Endometrial microvascular endothelial cells (primary cell): ENCODE data around the gene EML1. TPM values are rescaled to one million over a fixed set of nuclear protein-coding genes. Genes with fewer than 3 reads are reported as not detected.

Source experiments
- in situ Hi-C: cut with HindIII; loops from 2 replicates; pipeline ENCODE4 v1.10.0; 2017; ENCODE audit warnings: low sequenced_read_pairs, low pct_unique_long_range_greater_than_20kb; ENCODE audit errors: inconsistent ontology term
- total RNA-seq: library from RNA; depleted of rRNA; stranded (reverse); fragments of >200 nt; gene quantifications from one replicate; pipeline ENCODE4 v1.2.3, GENCODE V29; 2015; ENCODE audit errors: inconsistent ontology term

EML1 gene
- total RNA-seq, 1 donor from 2014 or later = 68.0 TPM

DNA sequence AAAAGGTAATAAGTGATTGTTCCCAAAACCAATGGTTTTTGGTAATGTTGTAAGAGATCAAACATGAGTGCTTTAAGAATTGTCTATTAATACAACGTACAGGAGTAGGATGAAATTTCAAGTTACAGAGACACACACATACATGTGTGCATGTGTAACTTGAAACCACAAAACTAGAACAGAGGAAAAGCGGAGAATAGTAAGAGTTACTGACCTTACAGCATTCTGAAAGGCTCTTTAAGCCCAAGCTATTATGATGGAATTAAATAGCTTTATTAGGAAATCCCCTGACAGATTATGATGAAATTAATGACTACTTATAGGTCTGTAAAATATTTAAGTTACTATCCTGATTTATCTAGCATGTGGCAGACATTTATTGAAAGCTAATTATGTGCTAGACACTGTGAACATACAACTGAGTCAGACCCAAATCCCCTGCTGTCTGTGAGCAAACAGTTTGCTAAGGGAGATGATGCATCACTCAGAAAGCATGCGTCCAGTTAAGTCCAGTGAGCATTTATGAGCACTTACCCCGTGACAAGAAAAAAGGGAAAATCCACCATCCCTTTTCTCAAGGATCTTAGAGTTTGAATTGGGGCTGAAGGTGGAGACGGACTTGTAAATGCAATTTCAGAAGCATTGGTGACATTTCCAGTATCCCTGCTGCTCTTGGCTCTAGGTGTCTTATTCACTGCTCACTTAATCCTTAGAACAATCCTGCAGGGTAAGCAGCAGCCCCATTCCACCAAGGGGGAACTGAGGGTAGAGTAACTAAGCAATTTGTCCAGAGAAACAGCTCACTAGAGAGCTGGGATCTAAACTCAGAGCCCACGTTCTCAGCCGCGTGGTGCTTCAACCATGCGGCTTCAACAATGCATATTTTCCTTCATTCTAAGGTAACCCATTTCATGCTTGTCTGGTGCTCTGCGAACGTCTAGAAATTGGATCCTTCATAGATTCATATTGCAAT lies 117.4 kb downstream of the EML1 start:
- in situ Hi-C loops = no loop called here

DNA sequence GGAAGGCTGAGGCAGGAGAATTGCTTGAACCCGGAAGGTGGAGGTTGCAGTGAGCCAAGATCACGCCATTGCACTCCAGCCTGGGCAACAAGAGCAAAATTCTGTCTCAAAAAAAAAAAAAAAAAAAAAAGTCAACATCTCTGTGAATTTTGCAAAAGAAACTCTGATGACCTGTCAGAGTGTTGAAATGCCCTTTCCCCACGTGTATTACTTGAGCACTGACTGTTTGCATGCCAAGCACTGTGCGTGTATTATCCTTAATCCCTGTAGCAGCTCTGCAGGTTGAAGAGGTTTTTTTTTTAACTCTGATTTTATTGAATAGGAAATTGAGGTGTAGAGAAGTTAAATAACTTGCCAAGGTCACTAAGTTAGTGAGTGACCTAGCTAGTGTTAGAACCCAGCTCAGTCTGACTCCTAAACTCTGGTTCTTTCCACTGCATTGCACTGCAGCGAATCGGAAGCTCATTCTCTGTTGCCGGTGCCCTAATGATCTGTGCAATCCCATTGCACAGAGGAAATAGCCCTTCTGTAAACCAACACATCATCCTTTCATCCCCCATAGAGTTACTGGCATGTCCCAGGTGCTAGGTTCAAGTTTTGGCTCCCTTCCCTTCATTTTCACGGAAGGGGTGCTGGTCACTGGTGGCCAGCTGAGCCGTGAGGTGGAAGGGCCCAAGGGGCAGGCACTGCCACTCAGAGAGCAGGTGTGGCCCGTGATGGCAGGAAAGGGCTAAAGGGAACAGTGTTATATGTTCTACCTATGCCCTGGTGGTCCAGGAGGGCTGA lies 122.3 kb downstream of the EML1 start:
- in situ Hi-C loops = no loop called here

DNA sequence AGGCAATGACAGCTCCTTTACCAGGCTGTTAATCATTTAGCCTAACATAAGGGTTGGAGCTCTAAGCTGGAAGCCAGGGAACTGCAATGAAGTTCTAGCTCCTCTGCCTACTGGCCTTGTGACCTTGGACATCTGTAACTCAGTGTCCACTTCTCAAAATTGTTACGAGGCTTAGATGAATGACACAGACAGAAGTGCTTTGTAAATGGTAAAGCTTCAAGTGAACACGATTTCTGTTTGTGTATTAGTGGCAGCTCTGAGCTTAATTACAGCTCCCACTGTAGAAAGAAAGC lies 122.8 kb downstream of the EML1 start:
- in situ Hi-C loops = no loop called here

DNA sequence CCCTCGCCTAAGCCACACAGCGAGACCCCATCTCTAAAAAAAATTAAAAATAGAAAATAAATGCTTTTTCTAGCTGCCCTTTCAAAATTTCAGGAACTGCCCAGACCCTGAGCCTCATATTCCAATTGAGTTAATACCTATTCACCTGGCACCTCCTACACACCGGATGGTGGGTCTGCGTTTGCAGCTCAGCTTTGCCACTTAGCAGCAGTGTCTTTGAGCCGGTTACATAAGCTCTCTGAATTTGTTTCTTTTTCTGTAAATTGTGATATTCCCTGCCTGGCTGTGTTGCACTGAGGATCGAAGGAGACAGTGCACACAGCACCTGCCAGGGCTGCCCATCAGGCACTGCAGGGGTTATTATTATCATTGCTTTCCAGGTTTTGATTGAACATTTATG lies 125.6 kb downstream of the EML1 start:
- in situ Hi-C loops = no loop called here

DNA sequence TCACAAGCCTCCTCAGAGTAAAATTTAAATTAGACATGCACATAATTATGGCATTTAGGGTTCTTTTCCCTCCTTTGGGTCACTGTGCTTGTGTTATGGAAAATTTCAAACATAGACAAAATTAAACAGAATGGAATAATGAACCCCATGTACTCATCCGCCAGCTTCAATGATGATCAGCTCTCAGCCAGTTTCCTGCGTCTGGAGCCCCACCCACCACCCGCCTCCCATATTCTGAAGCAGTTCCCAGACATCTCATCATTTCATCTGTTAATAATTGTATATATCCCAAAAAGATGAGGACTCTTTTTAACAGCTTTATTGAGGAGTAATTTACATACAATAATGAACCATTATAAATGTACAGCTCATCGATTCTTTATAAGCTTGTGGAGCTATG lies 128.2 kb downstream of the EML1 start:
- in situ Hi-C loops = no loop called here

DNA sequence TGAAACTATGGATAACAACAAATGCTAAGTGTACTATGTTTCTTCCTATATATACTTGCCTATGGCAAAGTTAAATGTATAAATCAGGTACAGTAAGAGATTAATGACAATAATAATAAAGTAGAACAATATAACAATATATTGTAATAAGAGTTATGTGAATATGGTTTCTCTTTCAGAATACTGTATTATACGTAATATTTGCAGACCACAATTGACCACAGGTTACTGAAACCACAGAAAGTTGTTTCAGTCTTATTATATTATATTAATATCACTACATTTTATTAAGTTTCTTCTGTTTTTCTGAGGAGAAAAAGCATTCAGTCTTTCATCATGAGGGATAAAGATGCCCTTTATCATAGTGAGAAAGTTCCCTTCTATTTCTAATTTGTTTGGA lies 131.2 kb downstream of the EML1 start:
- in situ Hi-C loops = no loop called here

DNA sequence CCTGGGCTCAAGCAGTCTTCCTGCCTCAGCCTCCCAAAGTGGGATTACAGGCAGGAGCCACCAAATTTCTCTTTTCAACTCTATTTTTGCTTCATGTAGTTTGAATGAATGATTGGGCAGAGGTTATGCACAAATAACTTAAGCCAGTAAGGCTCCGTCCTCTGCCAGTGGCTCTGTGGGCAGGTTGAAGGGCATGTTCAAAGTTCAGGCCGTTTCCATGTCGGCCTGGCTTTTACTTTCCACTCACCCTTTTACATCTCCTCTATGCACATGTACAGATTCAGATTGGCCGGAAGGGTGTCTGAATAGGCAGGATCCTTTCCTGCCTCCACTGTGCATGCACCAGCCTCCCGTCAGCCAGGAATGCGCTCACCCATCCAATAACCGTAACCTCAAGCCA lies 132.3 kb downstream of the EML1 start:
- in situ Hi-C loops = no loop called here

DNA sequence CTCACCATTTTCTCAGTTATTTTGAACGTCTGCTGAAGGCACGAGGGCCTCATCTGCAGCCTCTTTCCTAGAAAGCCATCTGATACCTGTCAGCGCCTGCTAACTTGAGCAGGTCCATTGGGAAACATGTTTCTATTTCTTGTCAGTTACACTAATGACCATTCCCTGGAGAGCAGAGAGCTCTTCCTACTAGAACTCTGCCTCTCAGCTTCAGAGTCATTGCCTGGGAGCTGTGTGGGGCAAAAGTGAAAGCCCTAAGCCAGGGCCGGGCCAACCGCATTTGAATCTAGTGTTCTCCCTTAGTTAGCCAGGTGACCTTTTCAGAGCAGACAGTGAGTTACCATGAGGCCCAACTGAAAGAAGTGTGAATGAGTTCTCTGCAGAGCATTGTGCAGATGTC lies 135.8 kb downstream of the EML1 start:
- in situ Hi-C loops = no loop called here

DNA sequence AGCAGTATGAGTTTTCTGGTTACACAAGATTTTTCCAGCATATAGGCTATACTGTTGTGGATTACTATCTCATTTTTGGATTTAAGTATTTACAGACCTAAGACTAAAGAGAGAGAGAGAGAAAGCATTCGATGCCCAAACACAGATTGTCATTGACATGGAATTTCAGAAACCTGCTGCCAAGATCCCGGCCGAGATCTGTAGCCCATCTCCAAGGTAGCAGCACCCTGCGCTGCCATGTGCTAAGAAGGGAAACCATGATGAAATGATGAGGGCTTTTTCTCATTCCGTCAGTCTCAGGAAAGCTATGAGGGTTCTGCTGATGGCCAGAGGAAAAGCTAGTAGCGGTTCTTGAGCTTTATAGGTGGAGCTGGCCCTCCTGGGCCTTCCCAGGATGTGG lies 136.4 kb downstream of the EML1 start:
- in situ Hi-C loops = no loop called here

DNA sequence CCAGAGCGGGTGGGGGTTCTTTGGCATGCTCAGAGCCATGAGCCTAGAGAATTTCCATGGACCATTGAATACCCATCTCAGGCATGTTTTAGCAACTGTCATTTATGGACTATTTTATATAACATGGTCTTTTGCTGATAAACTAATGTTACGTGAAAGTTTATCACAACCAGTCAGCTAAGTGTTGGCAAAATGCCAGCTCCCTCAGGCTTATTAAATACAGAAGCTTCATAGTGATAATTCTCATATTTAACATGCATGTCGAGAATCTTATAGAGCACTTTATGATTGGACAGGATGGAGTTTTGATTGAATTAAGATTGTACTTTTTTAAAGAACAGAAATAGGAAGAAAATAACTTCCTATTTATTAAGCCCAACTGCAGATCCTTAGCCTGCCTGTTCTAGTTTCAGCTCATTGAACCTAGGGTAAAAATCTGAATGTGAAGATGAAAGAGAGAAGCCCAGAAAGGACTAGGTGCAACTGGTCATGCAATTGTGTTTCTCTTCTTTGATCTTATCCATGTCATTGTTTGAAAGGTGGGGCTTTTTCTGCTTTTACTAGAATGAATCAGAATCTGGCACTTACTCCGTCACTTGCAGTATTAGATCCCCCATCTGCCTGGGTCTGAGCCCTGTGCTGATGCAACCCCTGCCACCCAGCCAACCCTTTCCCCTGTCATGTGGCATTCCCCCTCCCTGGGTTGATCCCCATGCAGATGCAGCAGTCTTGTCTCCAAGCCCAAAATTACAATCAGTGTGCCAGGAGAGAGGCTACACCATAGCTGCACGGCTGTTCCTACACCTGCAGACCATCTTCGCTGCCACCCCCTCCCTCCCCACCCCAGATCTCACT lies 137.4 kb downstream of the EML1 start:
- in situ Hi-C loops = no loop called here

DNA sequence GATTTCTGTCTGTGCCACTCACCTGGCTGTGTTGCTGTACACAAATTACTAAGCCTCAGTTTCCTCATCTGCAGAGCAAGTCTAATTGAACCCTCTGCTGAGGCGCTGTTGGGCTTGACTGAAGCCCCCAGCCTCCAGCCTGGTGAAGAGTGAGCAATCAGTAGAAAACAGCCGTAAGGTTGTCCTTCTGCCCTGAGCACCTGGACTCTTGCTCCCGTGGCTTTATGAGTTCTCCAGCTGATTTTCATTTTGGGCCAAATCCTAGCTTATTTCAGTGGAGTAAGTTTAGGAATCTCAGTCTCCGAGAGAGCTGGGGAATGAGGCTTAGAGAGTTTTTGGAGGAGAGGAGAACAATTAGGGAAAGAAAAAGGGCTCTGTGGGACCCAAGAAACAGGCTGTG lies 138.1 kb downstream of the EML1 start:
- in situ Hi-C loops = no loop called here

DNA sequence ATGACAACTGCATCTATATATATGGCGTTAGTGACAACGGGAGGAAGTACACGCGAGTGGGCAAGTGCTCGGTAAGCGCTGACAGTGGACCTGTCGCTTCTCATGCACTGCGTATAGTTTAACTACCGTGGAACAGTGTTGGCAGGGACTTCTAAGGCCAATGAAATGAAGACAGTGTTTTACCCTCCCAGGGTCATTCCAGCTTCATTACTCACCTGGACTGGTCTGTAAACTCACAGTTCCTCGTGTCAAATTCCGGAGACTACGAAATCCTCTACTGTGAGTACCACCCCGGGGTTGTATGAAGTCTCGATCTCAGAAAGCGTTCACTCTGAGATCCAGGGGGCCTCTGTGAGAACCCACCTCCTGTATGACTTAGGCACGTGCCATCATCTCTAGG lies 142.8 kb downstream of the EML1 start:
- in situ Hi-C loops = no loop called here

DNA sequence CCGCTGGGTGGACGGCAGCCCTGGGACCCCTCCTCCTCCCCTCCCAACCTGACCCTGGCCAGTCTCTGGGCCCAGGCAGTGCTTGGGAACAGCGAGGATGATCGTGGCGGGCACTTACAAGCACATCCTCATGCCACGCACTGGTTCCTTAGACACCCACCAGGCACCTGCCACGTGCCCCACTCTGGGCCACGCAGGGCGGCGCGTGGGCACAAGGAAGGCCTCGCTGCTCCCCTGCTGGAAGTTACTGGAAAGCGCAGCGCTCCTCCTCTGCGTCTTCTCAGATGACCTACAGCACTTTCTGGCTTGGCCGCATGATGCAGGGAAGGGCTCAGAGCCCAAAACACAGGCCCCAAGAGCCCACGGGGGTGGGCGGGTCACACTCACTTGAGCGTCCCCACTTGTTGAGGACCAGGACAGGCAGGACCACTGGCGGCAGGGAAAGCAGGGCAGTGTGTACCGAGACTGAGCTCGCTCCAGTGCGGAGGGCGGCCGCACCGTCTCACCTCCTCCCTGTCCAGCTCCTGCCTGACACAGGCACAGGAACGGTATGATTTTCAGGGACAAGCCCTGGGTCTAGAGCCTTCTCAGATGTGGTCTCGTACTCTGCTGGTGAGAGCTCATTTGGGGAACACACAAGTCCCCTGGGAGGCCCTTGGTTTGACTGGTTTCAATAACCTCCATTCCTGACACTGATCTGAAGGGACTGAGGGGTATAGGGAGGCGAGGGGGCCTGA lies 143.7 kb downstream of the EML1 start:
- in situ Hi-C loops = no loop called here

DNA sequence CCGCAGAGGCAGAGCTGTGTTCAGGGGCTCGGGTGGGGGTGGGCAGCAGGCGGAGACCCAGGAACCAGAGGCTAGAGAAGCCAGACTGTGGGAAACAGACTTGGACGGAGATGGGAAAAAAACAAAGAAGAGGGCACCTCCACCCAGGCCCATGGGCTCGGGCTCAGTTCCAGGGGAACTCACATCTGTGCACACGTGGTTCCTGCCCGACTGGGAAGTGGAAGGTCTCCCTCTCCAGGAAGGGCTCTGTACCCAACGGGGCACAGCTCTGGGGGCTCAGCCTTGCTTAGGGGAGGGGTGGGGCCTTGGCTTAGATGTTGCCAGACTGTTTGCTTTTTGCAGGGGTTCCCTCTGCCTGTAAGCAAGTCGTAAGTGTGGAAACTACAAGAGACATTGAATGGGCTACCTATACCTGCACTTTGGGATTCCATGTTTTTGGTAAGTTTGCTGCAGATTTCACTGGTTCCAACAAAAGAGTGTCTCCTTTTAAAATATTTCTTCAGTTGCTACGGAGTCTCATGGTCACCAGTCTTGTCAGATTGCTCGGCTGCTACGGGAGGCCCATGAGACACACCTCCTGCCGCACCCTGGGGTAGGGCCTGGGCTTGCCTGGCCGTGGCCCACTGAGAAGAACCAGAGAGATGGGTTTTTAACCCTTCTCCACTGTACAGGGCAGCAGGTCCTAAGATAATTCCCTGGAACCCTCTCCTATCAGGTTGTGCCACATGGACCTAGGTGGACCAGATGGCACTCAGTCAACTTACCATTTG lies 144.4 kb downstream of the EML1 start:
- in situ Hi-C loops = no loop called here

DNA sequence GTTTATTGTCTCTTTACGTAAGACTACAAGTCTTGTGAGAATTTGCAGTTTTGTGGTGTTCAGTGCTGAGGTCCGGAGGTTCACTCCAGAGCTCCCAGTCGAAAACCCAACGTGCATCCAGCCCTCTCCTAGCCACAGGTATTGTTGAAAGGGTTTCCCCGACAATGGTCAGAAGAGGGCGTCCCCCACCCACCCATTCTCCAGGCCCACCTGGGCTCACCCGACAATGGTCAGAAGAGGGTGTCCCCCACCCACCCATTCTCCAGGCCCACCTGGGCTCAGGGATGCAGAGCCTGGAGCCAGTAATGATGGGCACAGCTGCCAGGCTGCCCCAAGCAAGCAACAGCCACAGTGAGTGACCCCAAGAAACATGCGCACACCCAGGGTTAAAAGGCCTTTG lies 145.2 kb downstream of the EML1 start:
- in situ Hi-C loops = no loop called here

DNA sequence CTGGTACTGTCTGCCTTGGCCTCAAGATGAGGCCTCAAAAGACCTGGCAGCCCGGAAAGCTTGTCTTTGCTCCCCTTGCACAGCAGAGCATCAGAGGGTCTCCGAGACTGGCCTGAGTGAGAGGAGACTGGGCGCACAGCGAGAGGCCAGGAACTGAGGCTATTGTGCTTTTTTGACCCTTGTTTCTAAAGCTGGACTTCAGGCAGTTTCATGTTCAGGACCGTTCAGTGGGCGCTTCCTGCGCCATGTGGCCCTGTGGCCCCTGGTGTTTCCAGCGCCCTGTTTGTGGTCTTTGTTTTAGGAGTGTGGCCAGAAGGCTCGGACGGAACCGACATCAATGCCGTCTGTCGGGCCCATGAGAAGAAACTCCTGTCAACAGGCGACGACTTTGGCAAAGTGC lies 145.7 kb downstream of the EML1 start:
- in situ Hi-C loops = no loop called here

DNA sequence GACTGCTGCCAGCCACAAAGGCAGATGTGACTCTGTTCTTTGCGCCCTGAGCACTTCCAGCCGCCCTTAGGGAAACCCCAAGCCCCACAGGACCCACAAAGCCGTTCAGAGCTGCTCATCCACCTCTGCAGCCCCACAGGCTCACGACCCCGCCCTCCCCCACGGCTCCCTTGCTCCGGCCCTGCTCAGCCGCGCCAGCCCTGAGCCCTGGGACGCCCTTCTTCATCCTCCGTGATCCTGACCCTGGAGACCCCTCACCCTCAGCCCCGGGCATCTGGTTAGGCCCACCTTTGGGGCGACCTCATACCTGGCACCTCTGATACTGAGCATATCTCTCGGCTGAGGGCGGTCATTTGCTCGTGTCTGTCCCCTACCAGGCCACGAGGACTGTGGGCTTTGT lies 146.2 kb downstream of the EML1 start:
- in situ Hi-C loops = no loop called here

DNA sequence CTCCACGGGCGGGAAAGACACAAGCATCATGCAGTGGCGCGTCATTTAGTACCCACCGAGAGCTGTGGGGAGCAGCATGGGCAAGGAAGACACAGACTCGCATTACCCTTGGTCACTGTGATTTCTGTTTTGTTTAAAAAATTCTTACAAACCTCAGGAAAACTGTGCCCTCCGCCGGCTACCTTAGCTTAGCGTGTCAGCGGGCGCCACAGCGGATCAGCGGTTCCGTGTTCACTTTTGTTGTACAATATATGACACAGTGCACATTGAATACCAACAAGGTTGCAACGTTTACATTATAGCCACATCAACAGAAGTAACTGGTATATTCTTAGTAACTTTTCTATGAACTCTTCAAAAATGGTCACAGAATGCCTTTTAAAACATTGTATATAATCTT lies 146.9 kb downstream of the EML1 start:
- in situ Hi-C loops = no loop called here
